ENCODE data around the gene RTN4RL2. TPM values are rescaled to one million over a fixed set of nuclear protein-coding genes. Genes with fewer than 3 reads are reported as not detected.

RTN4RL2 gene
- total RNA-seq, 2 experiments from 2014 or later: 0.33 to 0.39 TPM

- DNase-seq (no peak), ATAC-seq (no peak)
- peak overlapping the region; percentile 95 for H3K27ac Mint-ChIP-seq
- ChIA-PET CTCF (interaction anchor here (1.2 to 1.8 kb wide), 4 partner anchors 19 to 69 kb away, joined by 4 to 7 read pairs (median 4); partner anchors contain the start of gene RTN4RL2), POLR2A (interaction anchor here (0.6 to 2.2 kb wide), 5 partner anchors 18 to 317 kb away, joined by 3 to 19 read pairs (median 5); partner anchors contain the start of gene SELENOH)
- H3K4me3 Mint-ChIP-seq: peak overlapping the region; percentile 98
- peaks cover 57% of the 10 kb centered on the region for H3K4me1 Mint-ChIP-seq
- no peaks in the 10 kb centered on the region for H3K9me3 Mint-ChIP-seq (ENCODE audit: low read depth)
- H3K27me3 Mint-ChIP-seq: no peaks in the 10 kb centered on the region
- intact Hi-C loops (cut with DNase I, micrococcal nuclease): loop anchor here (2.0 kb wide), 4 partner anchors 35 to 317 kb away; partner anchors contain the start of genes CLP1 (in 1 of the 2), SELENOH (in 1 of the 2) and UBE2L6 (in 1 of the 2)
- peaks cover 73% of the 10 kb centered on the region for H3K36me3 Mint-ChIP-seq (ENCODE audit: low read depth)
Observed at GRCh38 chr11:57424137-57424791, 36.1 kb upstream of the RTN4RL2 start.

GRCh38 chr11:57424792-57425564 lies 35.4 kb upstream of the RTN4RL2 start:
- H3K36me3 Mint-ChIP-seq (ENCODE audit: low read depth): peaks cover 67% of the 10 kb centered on the region
- H3K27me3 Mint-ChIP-seq: no peaks in the 10 kb centered on the region
- no peaks in the 10 kb centered on the region for H3K9me3 Mint-ChIP-seq (ENCODE audit: low read depth)
- ChIA-PET POLR2A (interaction anchor here (0.6 to 2.2 kb wide), 6 partner anchors 19 to 317 kb away, joined by 3 to 19 read pairs (median 5); partner anchors contain the start of gene SELENOH), CTCF (interaction anchor here (0.5 to 1.8 kb wide), 8 partner anchors 18 to 102 kb away, joined by 3 to 7 read pairs (median 4); partner anchors contain the start of gene RTN4RL2)
- H3K4me1 Mint-ChIP-seq: peaks cover 54% of the 10 kb centered on the region
- H3K4me3 Mint-ChIP-seq: peak overlapping the region; percentile 98
- ATAC-seq (peak; percentile 90), DNase-seq (peak; percentile 95)
- intact Hi-C loops (cut with DNase I, micrococcal nuclease): loop anchor here (1.0 to 5.0 kb wide), 15 partner anchors 19 to 1717 kb away; partner anchors contain the start of genes CLP1 (in 1 of the 2), FAM111A (in 1 of the 2), LPXN (in 1 of the 2) and MED19 (in 1 of the 2)
- peak overlapping the region; percentile 95 for H3K27ac Mint-ChIP-seq

GRCh38 chr11:57425565-57426438 lies 34.5 kb upstream of the RTN4RL2 start:
- H3K27me3 Mint-ChIP-seq: no peaks in the 10 kb centered on the region
- ATAC-seq: no peak
- CTCF ChIA-PET: interaction anchor here (0.5 to 2.8 kb wide), 12 partner anchors 15 to 281 kb away, joined by 3 to 21 read pairs (median 3); partner anchors contain the start of gene RTN4RL2
- H3K36me3 Mint-ChIP-seq (ENCODE audit: low read depth): peaks cover 59% of the 10 kb centered on the region
- peak overlapping the region; percentile 98 for H3K4me3 Mint-ChIP-seq
- POLR2A ChIA-PET: interaction anchor here (1.4 to 1.7 kb wide), 2 partner anchors 32 to 316 kb away, joined by 5 read pairs; partner anchors contain the start of gene SELENOH
- H3K4me1 Mint-ChIP-seq: peaks cover 46% of the 10 kb centered on the region
- intact Hi-C loops (cut with DNase I, micrococcal nuclease): loop anchor here (1.0 to 5.0 kb wide), 17 partner anchors 20 to 1716 kb away; partner anchors contain the start of genes MED19 (in 2 of the 2), TMX2 (in 2 of the 2), CLP1 (in 1 of the 2) and FAM111A (in 1 of the 2)
- H3K9me3 Mint-ChIP-seq (ENCODE audit: low read depth): no peaks in the 10 kb centered on the region
- DNase-seq: peak; percentile 28
- H3K27ac Mint-ChIP-seq: peak overlapping the region; percentile 95

- DNase-seq: peak; percentile 43
- Mint-ChIP-seq H3K36me3 (ENCODE audit: low read depth) (peaks cover 52% of the 10 kb centered on the region), H3K9me3 (ENCODE audit: low read depth) (no peaks in the 10 kb centered on the region), H3K27me3 (no peaks in the 10 kb centered on the region), H3K4me1 (peaks cover 39% of the 10 kb centered on the region), H3K4me3 (peak overlapping the region; percentile 98), H3K27ac (peak overlapping the region; percentile 95)
- ChIA-PET CTCF (interaction anchor here (0.7 to 2.8 kb wide), 6 partner anchors 15 to 280 kb away, joined by 3 to 21 read pairs (median 3); partner anchors contain the start of gene RTN4RL2), POLR2A (interaction anchor here (0.6 kb wide), 1 partner anchor 254 kb away, joined by 3 read pairs; no protein-coding TSS in a partner anchor)
- ATAC-seq: no peak
- intact Hi-C loops (cut with DNase I, micrococcal nuclease): loop anchor here (2.0 to 5.0 kb wide), 8 partner anchors 51 to 1716 kb away; partner anchors contain the start of genes MED19 (in 2 of the 2), TMX2 (in 2 of the 2), FAM111A (in 1 of the 2) and LPXN (in 1 of the 2)
Observed at GRCh38 chr11:57426439-57426928, 33.8 kb upstream of the RTN4RL2 start.

GRCh38 chr11:57426929-57427726 lies 33.2 kb upstream of the RTN4RL2 start, which contains the start of gene SLC43A3:
Gene SLC43A3, minus strand, starts transcription at chr11:57427121. Its CDS starts 949 bp downstream, at chr11:57426172.
- peak within 1 kb of the TSS; percentile 95 for H3K27ac Mint-ChIP-seq
- H3K9me3 Mint-ChIP-seq (ENCODE audit: low read depth): no peaks in the 10 kb centered on the region
- H3K36me3 Mint-ChIP-seq (ENCODE audit: low read depth): peaks cover 46% of the 10 kb centered on the region
- DNase-seq (peak; percentile 90), ATAC-seq (peak; percentile 67)
- H3K4me3 Mint-ChIP-seq: peak within 1 kb of the TSS; percentile 98
- CTCF ChIA-PET: interaction anchor here (0.8 to 2.8 kb wide), 9 partner anchors 9 to 214 kb away, joined by 3 to 21 read pairs (median 3); partner anchors contain the start of gene RTN4RL2
- POLR2A ChIA-PET: interaction anchor here (0.6 to 0.7 kb wide), 2 partner anchors 74 to 254 kb away, joined by 3 read pairs; no protein-coding TSS in a partner anchor
- H3K4me1 Mint-ChIP-seq: peaks cover 34% of the 10 kb centered on the region
- no peaks in the 10 kb centered on the region for H3K27me3 Mint-ChIP-seq
- intact Hi-C loops (cut with DNase I, micrococcal nuclease): loop anchor here (1.0 to 5.0 kb wide), 11 partner anchors 33 to 1715 kb away; partner anchors contain the start of genes MED19 (in 2 of the 2), TMX2 (in 2 of the 2), FAM111A (in 1 of the 2) and LPXN (in 1 of the 2)

GRCh38 chr11:57427727-57428082 lies 32.6 kb upstream of the RTN4RL2 start:
- no peaks in the 10 kb centered on the region for H3K27me3 Mint-ChIP-seq
- POLR2A ChIA-PET: interaction anchor here (0.7 kb wide), 1 partner anchor 75 kb away, joined by 3 read pairs; no protein-coding TSS in a partner anchor
- H3K4me1 Mint-ChIP-seq: peaks cover 29% of the 10 kb centered on the region
- peaks cover 40% of the 10 kb centered on the region for H3K36me3 Mint-ChIP-seq (ENCODE audit: low read depth)
- H3K9me3 Mint-ChIP-seq (ENCODE audit: low read depth): no peaks in the 10 kb centered on the region
- DNase-seq (no peak), ATAC-seq (no peak)
- peak overlapping the region; percentile 98 for H3K4me3 Mint-ChIP-seq
- H3K27ac Mint-ChIP-seq: peak overlapping the region; percentile 95
- CTCF ChIA-PET: interaction anchor here (0.7 to 2.8 kb wide), 8 partner anchors 9 to 56 kb away, joined by 3 to 21 read pairs (median 3); partner anchors contain the start of gene RTN4RL2
- intact Hi-C loops (cut with DNase I, micrococcal nuclease): loop anchor here (1.0 to 5.0 kb wide), 11 partner anchors 33 to 1715 kb away; partner anchors contain the start of genes MED19 (in 2 of the 2), TMX2 (in 2 of the 2), FAM111A (in 1 of the 2) and LPXN (in 1 of the 2)

GRCh38 chr11:57428643-57429042 lies 31.7 kb upstream of the RTN4RL2 start:
- ChIA-PET POLR2A (no interaction called here), CTCF (interaction anchor here (1.0 to 2.8 kb wide), 3 partner anchors 11 to 32 kb away, joined by 3 to 21 read pairs (median 6); partner anchors contain the start of gene RTN4RL2)
- Mint-ChIP-seq H3K27me3 (no peaks in the 10 kb centered on the region), H3K36me3 (ENCODE audit: low read depth) (peaks cover 31% of the 10 kb centered on the region), H3K27ac (no peak overlapping the region), H3K9me3 (ENCODE audit: low read depth) (no peaks in the 10 kb centered on the region), H3K4me3 (no peak overlapping the region), H3K4me1 (peaks cover 21% of the 10 kb centered on the region)
- intact Hi-C loops (cut with DNase I, micrococcal nuclease): loop anchor here (5.0 kb wide), 6 partner anchors 49 to 1714 kb away; partner anchors contain the start of genes FAM111A (in 1 of the 2), LPXN (in 1 of the 2), MED19 (in 1 of the 2) and SLC43A1 (in 1 of the 2)
- DNase-seq: no peak
- no peak for ATAC-seq

GRCh38 chr11:57429946-57430345 lies 30.4 kb upstream of the RTN4RL2 start:
- intact Hi-C loops (cut with DNase I, micrococcal nuclease): loop anchor here (5.0 kb wide), 6 partner anchors 47 to 1712 kb away; partner anchors contain the start of genes FAM111A (in 1 of the 2), LPXN (in 1 of the 2), MED19 (in 1 of the 2) and SLC43A1 (in 1 of the 2)
- CTCF ChIA-PET: interaction anchor here (0.9 to 1.6 kb wide), 4 partner anchors 27 to 80 kb away, joined by 3 to 8 read pairs (median 4); no protein-coding TSS in a partner anchor
- POLR2A ChIA-PET: no interaction called here
- Mint-ChIP-seq H3K4me1 (peaks cover 10% of the 10 kb centered on the region), H3K4me3 (no peak overlapping the region), H3K27ac (no peak overlapping the region), H3K27me3 (no peaks in the 10 kb centered on the region), H3K9me3 (ENCODE audit: low read depth) (no peaks in the 10 kb centered on the region), H3K36me3 (ENCODE audit: low read depth) (peaks cover 18% of the 10 kb centered on the region)
- ATAC-seq: no peak
- DNase-seq: no peak

- ATAC-seq (no peak), DNase-seq (no peak)
- Mint-ChIP-seq H3K36me3 (ENCODE audit: low read depth) (peaks cover 8% of the 10 kb centered on the region), H3K27me3 (no peaks in the 10 kb centered on the region), H3K27ac (no peak overlapping the region), H3K4me3 (no peak overlapping the region), H3K4me1 (peaks cover 10% of the 10 kb centered on the region), H3K9me3 (ENCODE audit: low read depth) (no peaks in the 10 kb centered on the region)
- ChIA-PET CTCF (interaction anchor here (0.9 to 1.6 kb wide), 5 partner anchors 23 to 81 kb away, joined by 3 to 8 read pairs (median 3); no protein-coding TSS in a partner anchor), POLR2A (no interaction called here)
- intact Hi-C loops (cut with DNase I, micrococcal nuclease): no loop called here
Observed at GRCh38 chr11:57430952-57431351, 29.4 kb upstream of the RTN4RL2 start.
